ENCODE results near the gene GNAO1. TPM values are rescaled to one million over a fixed set of nuclear protein-coding genes. Genes with fewer than 3 reads are reported as not detected.

GNAO1 gene
- under 0.01 TPM in 1 of 2 replicates, not detected in the other for total RNA-seq (2014; rRNA removed)
- polyA plus RNA-seq (2012), result 0.07 TPM

- no peak for DNase-seq (ENCODE audit: low read depth)
Measured at GRCh38 chr16:56191156-56191815, at the start of gene GNAO1. Gene GNAO1 (plus strand): TSS chr16:56191489. CDS start chr16:56192236, 747 bp downstream.

- no peak for DNase-seq (ENCODE audit: low read depth)
Measured at GRCh38 chr16:56143666-56144065, 47.6 kb upstream of the GNAO1 start.

- no peak for DNase-seq (ENCODE audit: low read depth)
Measured at GRCh38 chr16:56145369-56145768, 45.9 kb upstream of the GNAO1 start.

- no peak for DNase-seq (ENCODE audit: low read depth)
Measured at GRCh38 chr16:56151621-56152020, 39.7 kb upstream of the GNAO1 start.

GRCh38 chr16:56161658-56162057, 29.6 kb upstream of the GNAO1 start:
- DNase-seq (ENCODE audit: low read depth), result no peak

GRCh38 chr16:56163089-56163488, 28.2 kb upstream of the GNAO1 start:
- DNase-seq (ENCODE audit: low read depth), result no peak

GRCh38 chr16:56163938-56164337, 27.4 kb upstream of the GNAO1 start:
- DNase-seq (ENCODE audit: low read depth), result no peak

- no peak for DNase-seq (ENCODE audit: low read depth)
Measured at GRCh38 chr16:56164636-56165035, 26.7 kb upstream of the GNAO1 start.

GRCh38 chr16:56174411-56174810, 16.9 kb upstream of the GNAO1 start:
- no peak for DNase-seq (ENCODE audit: low read depth)

GRCh38 chr16:56181401-56181800, 9.9 kb upstream of the GNAO1 start:
- no peak for DNase-seq (ENCODE audit: low read depth)

GRCh38 chr16:56183266-56183665, 8.0 kb upstream of the GNAO1 start:
- no peak for DNase-seq (ENCODE audit: low read depth)

- no peak for DNase-seq (ENCODE audit: low read depth)
Measured at GRCh38 chr16:56190048-56190676, 1.1 kb upstream of the GNAO1 start.

- no peak for DNase-seq (ENCODE audit: low read depth)
Measured at GRCh38 chr16:56190677-56191155, 573 bp upstream of the GNAO1 start.

- no peak for DNase-seq (ENCODE audit: low read depth)
Measured at GRCh38 chr16:56191835-56192634, 746 bp downstream of the GNAO1 start.

GRCh38 chr16:56192635-56192945, 1.3 kb downstream of the GNAO1 start:
- DNase-seq (ENCODE audit: low read depth), result no peak

- DNase-seq (ENCODE audit: low read depth), result no peak
Measured at GRCh38 chr16:56192986-56193945, 2.0 kb downstream of the GNAO1 start.

GRCh38 chr16:56193951-56194726, 2.9 kb downstream of the GNAO1 start:
- no peak for DNase-seq (ENCODE audit: low read depth)

GRCh38 chr16:56195151-56195550, 3.9 kb downstream of the GNAO1 start:
- no peak for DNase-seq (ENCODE audit: low read depth)

- DNase-seq (ENCODE audit: low read depth), result no peak
Measured at GRCh38 chr16:56196381-56196780, 5.1 kb downstream of the GNAO1 start.

- DNase-seq (ENCODE audit: low read depth), result no peak
Measured at GRCh38 chr16:56197192-56197992, 6.1 kb downstream of the GNAO1 start.
